Activated CD4-positive, CD25-positive, alpha-beta regulatory T cell treated with anti-CD3 and anti-CD28 coated beads, Interleukin-2, amount 50 U/mL, for 16 hours (primary cell): ENCODE data around the gene ZNF497.
"Not testable (repeated sequence)": the region's sequence is repeated elsewhere in the genome, so short reads cannot be mapped to it uniquely, and the experiment has no call there.

ENCODE experiments used
- DNase-seq: peaks from one replicate; pipeline ENCODE4 v3.0.0-alpha.2; 2020; ENCODE audit warnings: low read depth, low spot score

Gene ZNF497

GRCh38 chr19:58362272-58362994, at the start of gene ZNF497:
ZNF497 (minus strand) TSS chr19:58362751; CDS start chr19:58357635, 5,116 bp downstream.
- peak; percentile 89 for DNase-seq

DNA sequence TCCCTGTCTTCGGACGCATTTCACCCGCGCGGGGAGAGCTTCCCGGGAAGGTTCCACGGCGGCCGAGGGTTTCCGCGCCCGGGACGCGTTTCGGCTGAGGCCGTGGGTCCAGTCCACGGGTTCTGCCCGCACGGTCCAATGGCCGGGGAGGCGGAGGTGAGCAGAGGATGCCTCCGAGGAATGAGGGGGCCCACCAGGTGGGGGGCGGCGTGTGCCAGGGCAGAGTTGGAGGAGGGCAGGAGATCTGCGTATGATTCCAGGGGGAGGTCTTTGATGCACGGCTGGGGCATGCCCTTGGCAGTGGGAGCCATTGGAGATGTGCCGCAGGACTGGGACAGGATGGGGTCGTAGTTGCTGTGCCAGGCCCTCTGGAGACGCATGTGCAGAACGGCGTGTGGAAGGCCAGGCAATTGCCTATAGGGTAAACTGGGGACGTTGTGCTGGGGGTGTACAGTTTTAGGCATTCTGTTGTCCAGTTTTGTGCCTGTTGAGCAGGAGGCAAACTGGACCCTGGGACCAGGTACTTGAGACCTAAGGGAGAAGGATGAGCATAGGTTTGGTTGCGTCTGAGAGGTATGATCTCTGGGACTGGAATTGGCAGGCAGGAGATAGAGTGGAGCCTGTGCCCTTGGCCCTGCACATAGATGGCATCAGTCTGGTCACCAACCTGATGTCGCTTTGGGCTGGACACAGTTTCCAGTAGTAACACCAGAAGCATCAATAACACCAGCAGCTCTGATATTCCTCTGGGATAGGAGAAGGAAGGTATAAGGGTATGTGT, 46.6 kb upstream of the ZNF497 start:
- no peak for DNase-seq

- DNase-seq = peak; percentile 89
Measured at GRCh38 chr19:58408152-58409009, 45.8 kb upstream of the ZNF497 start, which contains the start of gene ZNF584. ZNF584 (plus strand) TSS chr19:58408649; CDS start chr19:58409148, 499 bp downstream.

DNA sequence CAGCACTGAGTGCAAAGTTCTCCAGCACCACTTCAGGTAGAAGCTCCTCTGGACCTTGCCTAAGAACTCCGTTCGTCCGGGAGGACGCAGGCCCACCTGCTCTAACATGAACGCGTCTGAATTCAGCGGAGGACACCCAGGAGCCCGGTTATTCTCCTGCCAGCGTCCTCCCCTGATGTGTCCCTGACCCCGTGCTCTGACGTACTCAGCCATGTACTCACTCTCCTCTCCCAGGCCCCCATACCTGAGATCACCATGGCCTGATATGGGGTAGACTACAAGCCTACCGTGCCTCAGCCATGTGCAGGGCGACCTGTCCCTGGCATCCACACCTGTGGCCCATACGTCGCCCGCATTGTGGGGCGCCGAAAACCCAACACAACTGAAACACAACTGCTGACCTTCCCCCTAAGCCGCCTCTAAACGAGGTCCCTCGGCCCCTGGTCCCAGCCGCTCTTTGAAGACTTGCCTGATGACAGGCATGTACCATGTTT, 45.2 kb upstream of the ZNF497 start:
- DNase-seq = no peak

- no peak for DNase-seq
Measured at GRCh38 chr19:58406818-58407657, 44.5 kb upstream of the ZNF497 start.

DNA sequence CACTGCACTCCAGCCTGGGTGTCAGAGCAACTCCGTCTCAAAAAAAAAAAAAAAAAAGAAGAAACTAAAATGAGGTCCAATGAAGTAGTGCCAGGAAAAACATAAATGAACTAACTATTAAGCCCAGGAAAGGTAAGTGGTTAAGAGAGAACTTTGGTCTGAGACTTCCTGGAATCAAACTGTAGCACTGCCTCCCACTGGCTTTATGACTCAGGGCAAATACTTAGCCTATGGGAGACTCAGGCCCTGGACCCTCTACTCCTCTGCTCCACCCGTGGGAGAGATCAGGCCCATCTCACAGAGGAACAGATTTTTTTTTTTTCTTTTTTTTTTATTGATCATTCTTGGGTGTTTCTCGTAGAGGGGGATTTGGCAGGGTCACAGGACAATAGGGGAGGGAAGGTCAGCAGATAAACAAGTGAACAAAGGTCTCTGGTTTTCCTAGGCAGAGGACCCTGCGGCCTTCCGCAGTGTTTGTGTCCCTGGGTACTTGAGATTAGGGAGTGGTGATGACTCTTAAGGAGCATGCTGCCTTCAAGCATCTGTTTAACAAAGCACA, 41.4 kb upstream of the ZNF497 start:
- not testable (repeated sequence) for DNase-seq

DNA sequence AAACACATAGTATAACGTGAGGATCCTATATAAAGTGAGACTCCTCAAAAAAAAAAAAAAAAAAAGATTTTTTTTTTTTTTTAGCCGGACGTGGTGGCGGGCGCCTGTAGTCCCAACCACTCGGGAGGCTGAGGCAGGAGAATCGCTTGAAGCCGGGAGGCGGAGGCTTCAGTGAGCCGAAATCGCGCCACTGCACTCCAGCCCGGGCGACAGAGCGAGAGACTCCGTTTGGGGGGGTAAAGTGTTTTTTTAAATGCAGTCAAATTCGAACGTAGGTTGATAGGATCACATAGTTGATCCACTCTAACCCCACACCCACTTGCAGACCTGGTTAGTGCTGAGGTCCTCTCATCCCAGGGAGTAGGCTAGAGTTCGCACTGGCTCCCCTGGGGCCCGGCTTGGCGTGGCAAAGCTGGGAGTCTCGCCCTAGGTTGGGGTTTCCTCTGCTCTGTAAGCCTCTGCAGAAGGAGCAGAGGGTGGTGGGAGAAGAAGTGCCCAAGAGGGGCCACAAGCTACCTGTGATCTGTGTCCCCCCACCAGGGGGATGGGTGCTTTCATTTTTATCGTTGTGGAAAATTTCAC, 39.4 kb upstream of the ZNF497 start:
- no peak for DNase-seq

GRCh38 chr19:58400916-58401839, 38.6 kb upstream of the ZNF497 start:
- DNase-seq = peak; percentile 99

- DNase-seq = no peak
Measured at GRCh38 chr19:58400316-58400915, 37.9 kb upstream of the ZNF497 start.

DNA sequence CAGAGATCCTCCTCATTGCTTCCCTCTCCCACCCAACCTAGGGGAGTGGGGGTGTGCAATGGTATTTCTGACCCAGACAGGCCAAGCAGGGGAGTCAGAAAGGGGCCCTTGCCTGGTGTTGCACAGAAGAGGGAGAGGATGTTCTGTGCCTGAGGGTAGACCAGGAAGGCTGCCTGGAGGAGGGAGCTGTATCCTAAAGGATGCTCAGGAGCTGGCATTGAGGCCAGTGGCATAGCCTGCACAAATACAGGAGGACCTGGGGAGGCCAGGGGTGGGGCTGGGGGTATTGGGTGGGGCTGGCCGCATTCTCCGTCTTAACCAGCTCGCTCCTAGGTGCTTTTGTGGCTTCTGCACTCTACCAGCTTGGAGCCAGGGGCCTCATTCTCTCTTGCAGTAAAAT, 37.4 kb upstream of the ZNF497 start:
- DNase-seq = no peak

DNA sequence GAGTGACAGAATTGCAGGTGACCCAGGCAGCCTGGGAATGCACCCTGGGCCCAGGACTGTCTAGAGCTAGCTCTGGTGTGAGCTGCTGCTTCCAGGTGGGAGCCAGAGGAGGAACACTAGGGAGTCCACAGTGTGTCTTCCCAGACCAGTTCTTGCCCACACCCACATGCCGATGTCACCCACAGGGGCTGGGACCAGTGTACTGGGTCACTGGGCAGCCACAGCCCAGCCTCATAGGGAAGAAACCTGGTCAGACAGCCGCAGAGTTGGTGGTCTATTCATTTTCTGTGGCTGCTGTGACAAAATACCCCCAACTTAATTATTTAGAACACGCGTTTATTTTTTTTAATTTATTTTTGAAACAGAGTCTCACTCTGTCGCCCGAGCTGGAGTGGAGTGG, 36.0 kb upstream of the ZNF497 start:
- no peak for DNase-seq

GRCh38 chr19:58398087-58398486, 35.5 kb upstream of the ZNF497 start:
- no peak for DNase-seq

DNA sequence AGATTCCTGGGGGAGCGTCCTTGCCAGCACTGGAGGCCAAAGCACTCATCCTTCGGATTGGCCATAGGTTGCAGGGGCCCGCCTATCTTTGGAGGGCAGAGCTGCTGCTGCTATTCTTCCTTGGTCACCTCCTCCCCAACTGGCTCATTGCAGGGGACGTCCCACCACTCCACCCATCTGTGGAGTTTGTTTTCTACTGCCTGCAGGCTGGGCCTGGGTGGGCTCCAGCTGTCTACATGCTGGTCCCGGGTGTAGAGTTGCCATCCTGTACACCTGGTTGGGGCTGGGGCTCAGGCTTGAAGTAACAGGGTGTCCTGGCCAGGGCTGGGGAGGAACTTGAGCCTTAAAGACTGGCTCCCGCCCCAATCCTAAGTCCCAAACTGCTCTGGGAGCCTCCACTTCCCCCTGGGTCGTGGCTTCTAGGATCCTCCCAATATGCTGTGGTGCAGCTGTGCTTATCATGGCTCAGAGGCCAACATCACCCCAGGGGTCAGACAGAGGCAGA, 35.0 kb upstream of the ZNF497 start:
- DNase-seq = no peak

DNA sequence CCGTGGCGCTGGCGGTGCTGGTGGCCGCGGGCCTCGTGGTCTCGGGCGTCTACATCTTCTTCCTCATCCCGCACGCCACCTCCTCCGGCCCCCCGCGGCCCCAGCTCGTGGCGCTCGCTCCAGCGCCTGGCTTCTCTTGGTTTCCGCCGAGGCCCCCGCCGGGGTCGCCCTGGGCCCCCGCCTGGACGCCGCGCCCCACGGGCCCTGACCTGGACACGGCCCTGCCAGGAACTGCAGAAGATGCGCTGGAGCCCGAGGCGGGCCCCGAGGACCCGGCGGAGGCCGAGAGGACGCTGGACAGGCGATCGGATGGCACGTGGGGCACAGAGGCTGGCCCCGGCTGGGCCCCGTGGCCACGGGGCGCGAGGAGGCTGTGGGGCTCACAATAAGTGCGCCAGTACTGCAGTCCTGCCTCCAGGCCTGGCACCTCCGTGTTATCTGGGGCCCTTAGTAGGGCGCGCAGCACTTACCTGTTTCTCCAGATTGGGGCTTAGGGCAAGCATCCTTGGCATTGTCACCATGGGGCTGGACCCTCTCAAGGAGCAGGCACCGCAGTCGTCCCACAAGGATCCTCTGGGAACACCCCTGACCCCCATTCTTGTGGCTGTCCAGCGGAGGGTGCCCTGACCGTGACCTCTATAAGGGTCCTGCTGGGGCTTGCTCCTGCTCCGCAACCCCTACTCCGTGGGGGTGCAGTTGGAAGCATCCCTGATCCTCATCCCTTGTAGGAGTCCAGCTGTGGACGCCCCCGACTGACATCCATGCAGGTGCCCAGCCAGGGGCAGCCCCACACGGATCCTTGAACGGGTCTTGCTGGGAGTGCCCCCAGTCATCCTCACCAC, 34.4 kb upstream of the ZNF497 start:
- no peak for DNase-seq

DNA sequence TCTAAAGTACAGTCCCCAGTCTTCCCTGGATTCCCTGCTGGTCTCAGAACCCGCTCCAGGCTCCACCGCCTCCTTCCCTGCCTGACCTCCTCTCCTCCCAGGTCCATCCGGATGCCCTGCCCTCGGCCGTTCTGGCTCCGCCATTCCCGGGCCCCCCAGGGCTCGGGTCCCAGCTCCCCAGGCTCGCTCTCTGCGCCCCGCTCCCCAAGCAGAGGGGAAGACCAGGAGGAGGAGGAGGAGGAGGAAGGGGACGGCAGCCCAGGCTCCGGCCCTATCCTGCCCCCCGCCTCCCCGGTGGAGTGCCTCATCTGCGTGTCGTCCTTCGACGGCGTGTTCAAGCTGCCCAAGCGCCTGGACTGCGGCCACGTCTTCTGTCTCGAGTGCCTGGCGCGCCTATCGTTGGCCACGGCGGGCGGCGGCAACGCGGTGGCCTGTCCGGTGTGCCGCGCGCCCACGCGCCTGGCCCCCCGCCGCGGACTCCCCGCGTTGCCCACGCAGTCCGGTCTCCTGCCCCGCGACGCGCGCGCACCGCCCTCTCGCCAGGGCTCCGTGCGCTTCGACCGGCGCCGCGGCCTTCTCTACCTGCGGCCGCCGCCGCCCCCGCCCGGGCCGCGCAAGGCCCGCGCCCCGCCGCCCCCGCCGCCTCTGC, 33.6 kb upstream of the ZNF497 start:
- DNase-seq = no peak

DNA sequence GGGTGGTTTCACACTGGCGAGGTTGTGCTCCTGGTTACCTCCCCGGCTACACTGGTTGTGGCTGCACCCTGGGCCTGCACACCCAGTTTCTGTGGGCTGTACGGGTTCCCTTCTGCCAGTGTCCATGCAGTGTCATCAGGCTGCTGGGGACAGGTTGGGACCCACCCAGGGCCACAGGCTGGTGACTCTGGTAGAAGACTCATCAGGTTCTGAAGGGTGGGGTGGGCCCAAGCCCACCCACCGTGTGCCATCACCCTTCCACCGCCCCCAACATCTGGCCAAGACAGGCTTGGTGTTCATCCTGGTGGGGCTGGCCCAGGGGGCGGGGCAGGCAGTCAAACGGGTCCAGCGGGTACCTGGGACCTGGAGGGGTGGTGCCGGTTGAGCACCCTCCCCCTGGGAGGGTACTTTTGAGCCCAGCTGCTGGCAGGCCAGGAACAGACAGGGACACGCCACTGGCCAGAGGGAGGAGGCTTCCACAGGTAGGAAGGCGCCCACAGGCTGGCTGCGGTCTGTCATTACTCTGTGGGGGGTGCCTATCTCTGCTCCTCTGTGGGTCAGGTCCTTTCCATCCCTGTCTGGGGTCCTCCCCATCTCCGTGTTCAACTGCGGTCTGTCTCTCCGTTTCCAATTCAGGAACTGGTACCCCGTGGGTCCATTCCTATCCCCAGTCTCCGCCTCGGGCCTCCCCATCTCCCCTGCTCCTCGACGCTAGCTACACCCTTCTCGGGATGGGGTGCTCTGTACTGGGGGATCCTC, 32.8 kb upstream of the ZNF497 start, which contains the start of gene RNF225:
Gene RNF225 (plus strand): TSS at position 437 of the 759 bp plus-strand sequence. CDS start 434 bp downstream, outside the sequence.
- DNase-seq = no peak
